GM13976 (cell line): Measurements from ENCODE around the gene ZNF117.

Source experiments
- DNase-seq: peaks from one replicate; pipeline ENCODE4 v3.0.0; 2012; ENCODE audit warnings: low spot score
- CTCF ChIP-seq: IDR thresholded peaks from 2 replicates; pipeline ENCODE4 v1.5.1; 2012; ENCODE audit warnings: borderline replicate concordance, mild to moderate bottlenecking; ENCODE audit not compliant: insufficient read depth; ENCODE audit errors: extremely low read depth, missing control alignments, control extremely low read depth
- in situ Hi-C: fragments of 300-500 bp; cut with MboI; formaldehyde crosslinking; loops from one replicate; pipeline ENCODE4 v1.12.0; 2022; ENCODE audit warnings: low sequenced_read_pairs, mixed read lengths, inconsistent platforms; ENCODE audit not compliant: unreplicated experiment

ZNF117 gene

GRCh38 chr7:65006094-65006992 is 15.5 kb upstream of the ZNF117 start, which contains the start of gene ERV3-1:
Gene ERV3-1, minus strand, starts transcription at chr7:65006687. Its CDS starts 13,661 bp downstream, at chr7:64993026.
- no peak for TF ChIP-seq CTCF
- peak; percentile 92 for DNase-seq
- in situ Hi-C loops: no loop called here

- in situ Hi-C loops: no loop called here
- no peak for TF ChIP-seq CTCF
- no peak for DNase-seq
Observed at GRCh38 chr7:65004575-65004974, 13.7 kb upstream of the ZNF117 start.

GRCh38 chr7:65002972-65003585 is 12.2 kb upstream of the ZNF117 start:
- no peak for DNase-seq
- in situ Hi-C loops: no loop called here
- no peak for TF ChIP-seq CTCF

GRCh38 chr7:65001291-65001814 is 10.5 kb upstream of the ZNF117 start:
- in situ Hi-C loops: no loop called here
- DNase-seq: no peak
- TF ChIP-seq CTCF: no peak

- in situ Hi-C loops: no loop called here
- DNase-seq: no peak
Observed at GRCh38 chr7:64999165-65000004, 8.5 kb upstream of the ZNF117 start.

More at GRCh38 chr7:64999165-65000004, 8.5 kb upstream of the ZNF117 start:
- TF ChIP-seq CTCF: no peak
